Measurements from ENCODE around the gene FGF22. TPM values are rescaled to one million over a fixed set of nuclear protein-coding genes. Genes with fewer than 3 reads are reported as not detected.
A peak's percentile ranks its signal among the peaks of the same experiment; 100 is the strongest.

Gene FGF22
- total and polyA plus RNA-seq, 2 of the 13 experiments (the other 11 are each of a cell fraction or from before 2014, with no cell fraction given), result 0.24 TPM; not detected in 1

- TF ChIP-seq CBX5 (CRISPR knock-in tag; IDR thresholded peaks at IDR 0.05; ENCODE audit: borderline replicate concordance) (peak; percentile 72; the same call in 1 of the 2 replicates), ZNF441 (CRISPR knock-in tag; IDR thresholded peaks at IDR 0.05; ENCODE audit: borderline replicate concordance) (no peak), FOXM1 (CRISPR knock-in tag; IDR thresholded peaks at IDR 0.05) (no peak), ZNF430 (CRISPR knock-in tag; IDR thresholded peaks at IDR 0.05) (0 out of 2 replicates have a peak, but pooled peaks have one; percentile 35), ZSCAN5A (CRISPR knock-in tag; IDR thresholded peaks at IDR 0.05; ENCODE audit: borderline replicate concordance) (0 out of 2 replicates have a peak, but pooled peaks have one; percentile 26), WIZ (CRISPR knock-in tag; IDR thresholded peaks at IDR 0.05) (0 out of 2 replicates have a peak, but pooled peaks have one; percentile 19), ZNF124 (CRISPR knock-in tag; IDR thresholded peaks at IDR 0.05) (peak; percentile 49; the same call in 1 of the 2 replicates), ZNF576 (CRISPR knock-in tag; IDR thresholded peaks at IDR 0.05) (no peak; the same call in 1 of the 2 replicates), ZBTB42 (CRISPR knock-in tag; IDR thresholded peaks at IDR 0.05) (no peak), TOE1 (CRISPR knock-in tag; IDR thresholded peaks at IDR 0.05) (no peak), MTF2 (CRISPR knock-in tag; IDR thresholded peaks at IDR 0.05; ENCODE audit: borderline replicate concordance) (0 out of 2 replicates have a peak, but pooled peaks have one; percentile 41), ISL2 (CRISPR knock-in tag; IDR thresholded peaks at IDR 0.05) (0 out of 2 replicates have a peak, but pooled peaks have one; percentile 37), KDM5A (IDR thresholded peaks at IDR 0.05; ENCODE audit: borderline replicate concordance, low read length) (no peak), SOX13 (IDR thresholded peaks at IDR 0.05) (no peak), SOX13 (CRISPR knock-in tag; conservative IDR thresholded peaks at IDR 0.05 in 1 of 2, IDR thresholded peaks at IDR 0.05 in 1 of 2) (peak in 1 of 2 experiments; percentile 48; a peak in 1 of 4 replicates), ZBTB46 (CRISPR knock-in tag; IDR thresholded peaks at IDR 0.05; ENCODE audit: borderline replicate concordance) (no peak), RBM22 (optimal IDR thresholded peaks at IDR 0.05; ENCODE audit: low read length) (no peak), FOXK2 (IDR thresholded peaks at IDR 0.05) (no peak), ZNF556 (CRISPR knock-in tag; IDR thresholded peaks at IDR 0.05; ENCODE audit: borderline replicate concordance) (no peak), POGK (CRISPR knock-in tag; conservative IDR thresholded peaks at IDR 0.05) (0 out of 2 replicates have a peak, but pooled peaks have one; percentile 20), XBP1 (CRISPR knock-in tag; IDR thresholded peaks at IDR 0.05) (no peak), RBAK (CRISPR knock-in tag; IDR thresholded peaks at IDR 0.05) (no peak)
These were observed 25.3 kb downstream of the FGF22 start (continued) for GRCh38 chr19:664913-665443.
